Mononuclear cell (primary cell): Measurements from ENCODE around the gene LIMS2. TPM values are rescaled to one million over a fixed set of nuclear protein-coding genes. Genes with fewer than 3 reads are reported as not detected.

Experiments
- H3K27me3 ChIP-seq: 2 replicates; pipeline ENCODE4 v1.6.0; 2011; ENCODE audit warnings: low read length, control low read depth; ENCODE audit not compliant: insufficient read depth
- H3K4me1 ChIP-seq: 2 replicates; pipeline ENCODE4 v1.5.1; 2011; ENCODE audit warnings: mild to moderate bottlenecking, low read length, control low read depth; ENCODE audit not compliant: insufficient read depth
- H3K4me3 ChIP-seq: 2 replicates; pipeline ENCODE4 v1.5.1; 2011; ENCODE audit warnings: mild to moderate bottlenecking, low read length, moderate library complexity
- H3K9me3 ChIP-seq: 2 replicates; pipeline ENCODE4 v1.5.1; 2011; ENCODE audit warnings: low read depth, mild to moderate bottlenecking, control low read depth, low read length
- total RNA-seq: library from RNA; depleted of rRNA; stranded (reverse); fragments of >200 nt; gene quantifications from one replicate; pipeline ENCODE4 v1.2.3, GENCODE V29; 2012

The LIMS2 gene
- total RNA-seq, 1 donor = 1.2 TPM

GRCh38 chr2:127650041-127650784, 25.1 kb downstream of the LIMS2 start:
- peaks cover 17% of the 10 kb centered on the region for H3K4me1 ChIP-seq
- no peaks in the 10 kb centered on the region for H3K9me3 ChIP-seq
- H3K27me3 ChIP-seq = no peaks in the 10 kb centered on the region
- H3K4me3 ChIP-seq = no peak overlapping the region

GRCh38 chr2:127649684-127650040, 25.7 kb downstream of the LIMS2 start:
- no peaks in the 10 kb centered on the region for H3K27me3 ChIP-seq
- no peaks in the 10 kb centered on the region for H3K9me3 ChIP-seq
- no peak overlapping the region for H3K4me3 ChIP-seq
- peaks cover 17% of the 10 kb centered on the region for H3K4me1 ChIP-seq

GRCh38 chr2:127649100-127649611, 26.2 kb downstream of the LIMS2 start:
- no peaks in the 10 kb centered on the region for H3K9me3 ChIP-seq
- no peak overlapping the region for H3K4me3 ChIP-seq
- H3K4me1 ChIP-seq = peaks cover 17% of the 10 kb centered on the region
- H3K27me3 ChIP-seq = no peaks in the 10 kb centered on the region

GRCh38 chr2:127648321-127648720, 27.0 kb downstream of the LIMS2 start:
- Histone ChIP-seq H3K4me3 (no peak overlapping the region), H3K9me3 (no peaks in the 10 kb centered on the region), H3K4me1 (peaks cover 17% of the 10 kb centered on the region), H3K27me3 (no peaks in the 10 kb centered on the region)

GRCh38 chr2:127647242-127648190, 27.8 kb downstream of the LIMS2 start:
- Histone ChIP-seq H3K4me1 (peaks cover 17% of the 10 kb centered on the region), H3K9me3 (no peaks in the 10 kb centered on the region), H3K4me3 (no peak overlapping the region), H3K27me3 (no peaks in the 10 kb centered on the region)

GRCh38 chr2:127646487-127647241, 28.7 kb downstream of the LIMS2 start:
- H3K27me3 ChIP-seq = no peaks in the 10 kb centered on the region
- no peaks in the 10 kb centered on the region for H3K9me3 ChIP-seq
- H3K4me1 ChIP-seq = peaks cover 22% of the 10 kb centered on the region
- H3K4me3 ChIP-seq = no peak overlapping the region

- no peaks in the 10 kb centered on the region for H3K27me3 ChIP-seq
- no peaks in the 10 kb centered on the region for H3K9me3 ChIP-seq
- H3K4me1 ChIP-seq = peaks cover 32% of the 10 kb centered on the region
- H3K4me3 ChIP-seq = no peak within 1 kb of the TSS
Observed at GRCh38 chr2:127645395-127646291, 29.7 kb downstream of the LIMS2 start, which contains the start of gene GPR17. Gene GPR17 (plus strand): TSS chr2:127646153. CDS start chr2:127650736, 4,583 bp downstream.

- Histone ChIP-seq H3K9me3 (no peaks in the 10 kb centered on the region), H3K4me3 (no peak overlapping the region), H3K4me1 (peaks cover 38% of the 10 kb centered on the region), H3K27me3 (no peaks in the 10 kb centered on the region)
Observed at GRCh38 chr2:127645026-127645394, 30.3 kb downstream of the LIMS2 start.

GRCh38 chr2:127644066-127645025, 31.0 kb downstream of the LIMS2 start:
- Histone ChIP-seq H3K4me1 (peaks cover 41% of the 10 kb centered on the region), H3K9me3 (no peaks in the 10 kb centered on the region), H3K27me3 (no peaks in the 10 kb centered on the region), H3K4me3 (no peak overlapping the region)

- Histone ChIP-seq H3K4me3 (no peak overlapping the region), H3K27me3 (no peaks in the 10 kb centered on the region), H3K9me3 (no peaks in the 10 kb centered on the region), H3K4me1 (peaks cover 44% of the 10 kb centered on the region)
Observed at GRCh38 chr2:127643439-127644065, 31.8 kb downstream of the LIMS2 start.

GRCh38 chr2:127642706-127643438, 32.5 kb downstream of the LIMS2 start:
- Histone ChIP-seq H3K4me3 (no peak overlapping the region), H3K4me1 (peaks cover 51% of the 10 kb centered on the region), H3K27me3 (no peaks in the 10 kb centered on the region), H3K9me3 (no peaks in the 10 kb centered on the region)

- peaks cover 58% of the 10 kb centered on the region for H3K4me1 ChIP-seq
- no peak overlapping the region for H3K4me3 ChIP-seq
- no peaks in the 10 kb centered on the region for H3K9me3 ChIP-seq
- no peaks in the 10 kb centered on the region for H3K27me3 ChIP-seq
Observed at GRCh38 chr2:127641846-127642507, 33.4 kb downstream of the LIMS2 start.
